ENCODE results near the gene HDAC1.

HDAC1 gene

DNA sequence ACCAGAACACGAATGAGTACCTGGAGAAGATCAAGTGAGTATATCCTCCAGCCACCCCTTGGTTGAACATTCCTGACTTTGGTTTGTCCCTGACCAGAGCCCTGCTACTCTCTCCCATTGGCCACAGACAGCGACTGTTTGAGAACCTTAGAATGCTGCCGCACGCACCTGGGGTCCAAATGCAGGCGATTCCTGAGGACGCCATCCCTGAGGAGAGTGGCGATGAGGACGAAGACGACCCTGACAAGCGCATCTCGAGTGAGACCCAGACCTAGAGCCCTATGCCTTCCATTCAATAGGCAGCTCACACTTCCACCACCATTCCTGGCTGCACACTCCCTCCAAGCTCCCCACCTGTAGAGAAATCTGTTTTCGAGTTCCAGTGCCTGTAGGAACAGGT lies 39.7 kb downstream of the HDAC1 start:
- DNase-seq: no peak

GRCh38 chr1:32332290-32333079 lies 40.6 kb downstream of the HDAC1 start:
- no peak for DNase-seq

- no peak for DNase-seq
Measured at GRCh38 chr1:32333251-32333963, 41.5 kb downstream of the HDAC1 start.

- no peak for DNase-seq
Measured at GRCh38 chr1:32334274-32334861, 42.5 kb downstream of the HDAC1 start.

- no peak for DNase-seq
Measured at GRCh38 chr1:32334864-32335534, 43.1 kb downstream of the HDAC1 start.

DNA sequence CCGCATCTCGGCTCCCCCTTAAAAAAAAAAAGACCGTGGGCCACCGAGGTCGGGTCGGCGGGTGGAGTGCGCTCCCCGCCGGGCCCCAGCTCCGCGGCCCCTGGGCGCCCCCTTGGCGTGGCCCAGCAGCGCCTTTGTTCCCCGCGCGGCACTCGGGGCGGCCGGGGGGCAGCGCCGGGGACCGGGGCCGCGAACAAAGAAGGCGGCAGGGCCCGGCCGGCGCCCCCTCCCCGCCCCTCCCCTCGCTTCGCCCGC lies 43.6 kb downstream of the HDAC1 start:
- DNase-seq: no peak

GRCh38 chr1:32335790-32336590 lies 44.1 kb downstream of the HDAC1 start, which contains the start of gene MARCKSL1:
TSS of gene MARCKSL1 (minus strand) at chr1:32336233. CDS start at chr1:32336033, 200 bp downstream.
- DNase-seq: peak; percentile 66

- DNase-seq: no peak
Measured at GRCh38 chr1:32336591-32336932, 44.7 kb downstream of the HDAC1 start.

DNA sequence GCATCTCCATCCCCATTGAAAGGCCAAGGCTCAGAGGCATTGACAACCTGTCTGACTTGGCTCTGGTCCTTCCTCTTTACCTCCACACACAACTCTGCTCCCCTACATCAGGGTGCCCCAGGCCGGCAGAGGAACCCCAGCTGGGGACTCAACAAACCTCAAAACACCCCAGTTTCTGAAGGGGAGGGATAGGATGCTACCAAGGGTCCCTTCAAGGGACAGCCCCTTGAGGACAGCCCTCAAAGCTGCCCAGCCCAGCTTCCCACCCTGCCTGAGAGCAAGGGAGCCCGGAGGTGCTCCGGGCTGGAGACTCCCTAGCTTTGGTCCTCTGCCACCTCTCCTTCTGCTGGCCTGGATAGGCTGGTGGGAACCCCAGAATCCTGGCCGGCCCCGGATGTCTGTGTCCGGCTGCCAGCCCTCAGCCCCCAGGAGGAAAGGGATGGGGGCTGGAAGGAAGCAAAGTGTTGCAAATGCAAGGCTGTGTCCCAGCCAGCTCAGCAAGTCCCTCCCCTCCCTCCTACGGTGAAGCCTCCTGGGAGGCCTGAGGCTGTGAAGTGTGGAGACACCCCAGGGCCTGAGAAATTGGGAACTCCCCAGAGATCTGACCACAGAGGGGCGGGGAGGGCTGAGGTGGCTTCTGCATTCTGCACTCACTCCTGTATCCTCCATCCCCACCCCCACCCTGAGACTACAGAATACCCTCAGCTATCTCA lies 45.2 kb downstream of the HDAC1 start:
- DNase-seq: no peak

DNA sequence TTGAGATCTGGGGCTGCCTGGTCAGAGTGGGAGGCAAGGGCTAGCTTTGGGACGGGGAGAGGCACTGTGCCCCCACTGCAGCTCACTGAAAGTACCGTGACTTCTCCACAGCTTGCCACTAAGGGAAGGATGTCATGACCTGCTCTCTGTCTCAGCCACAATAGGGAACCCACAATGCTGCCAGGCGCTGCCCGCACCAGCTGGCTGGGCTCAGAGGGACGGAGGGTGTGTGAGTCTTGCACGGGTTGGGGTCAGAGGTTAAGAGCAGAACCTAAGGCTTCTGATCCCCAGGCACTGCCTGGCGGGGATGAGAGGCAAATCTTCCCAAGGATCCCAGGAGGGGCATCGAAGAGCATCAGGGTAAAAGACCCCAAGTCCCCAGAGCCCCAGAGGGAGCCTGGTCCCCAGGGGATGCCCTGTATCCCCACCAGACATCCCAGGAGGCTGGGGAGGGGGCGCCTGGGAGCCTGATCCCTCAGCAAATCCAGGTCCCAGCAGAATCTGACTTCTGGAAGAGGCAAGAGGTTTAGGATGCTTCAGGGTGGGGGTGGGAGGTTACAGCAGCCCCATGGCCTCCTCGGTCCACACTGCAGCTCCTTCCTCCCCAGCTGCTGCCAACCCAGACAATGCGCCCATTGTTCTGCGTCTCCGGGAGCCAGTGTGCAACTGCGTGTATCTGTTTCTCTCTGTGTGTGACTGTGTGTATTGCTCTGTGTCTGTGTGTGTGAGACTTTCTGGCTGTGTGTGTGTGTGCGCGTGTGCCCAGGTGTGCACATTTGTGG lies 46.2 kb downstream of the HDAC1 start:
- DNase-seq: no peak

- no peak for DNase-seq
Measured at GRCh38 chr1:32338637-32339145, 46.8 kb downstream of the HDAC1 start.

DNA sequence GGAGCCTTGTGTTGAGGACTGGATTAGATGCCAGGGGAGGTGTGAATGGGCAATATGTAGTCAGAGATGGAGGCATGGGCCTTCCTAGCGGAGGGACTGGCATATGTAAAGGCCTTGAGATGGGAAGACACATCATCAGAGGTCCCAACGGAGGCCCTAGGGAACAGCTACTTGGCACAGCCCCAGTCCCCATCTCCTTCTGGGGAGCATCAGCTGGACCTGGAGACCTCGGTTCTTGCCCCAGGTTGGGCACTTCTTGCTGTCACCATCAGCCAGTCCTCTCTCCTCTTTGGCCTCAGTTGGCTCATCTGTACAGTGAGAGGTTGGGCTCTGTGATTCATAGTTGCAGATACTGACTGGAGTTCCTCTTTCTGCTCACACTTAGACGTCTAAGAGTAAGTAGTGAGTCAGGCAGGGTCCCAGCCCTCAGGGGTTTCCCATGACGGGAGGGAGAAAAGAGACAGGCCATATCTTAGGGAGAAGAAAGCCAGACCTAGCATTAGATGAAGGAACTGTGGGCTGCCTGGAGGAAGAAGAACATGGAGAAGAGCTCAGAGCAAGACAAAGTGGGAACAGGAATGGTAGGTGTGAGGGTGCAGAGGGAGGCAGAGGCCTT lies 47.6 kb downstream of the HDAC1 start:
- no peak for DNase-seq

GRCh38 chr1:32341186-32341757 lies 49.4 kb downstream of the HDAC1 start:
- DNase-seq: no peak

DNA sequence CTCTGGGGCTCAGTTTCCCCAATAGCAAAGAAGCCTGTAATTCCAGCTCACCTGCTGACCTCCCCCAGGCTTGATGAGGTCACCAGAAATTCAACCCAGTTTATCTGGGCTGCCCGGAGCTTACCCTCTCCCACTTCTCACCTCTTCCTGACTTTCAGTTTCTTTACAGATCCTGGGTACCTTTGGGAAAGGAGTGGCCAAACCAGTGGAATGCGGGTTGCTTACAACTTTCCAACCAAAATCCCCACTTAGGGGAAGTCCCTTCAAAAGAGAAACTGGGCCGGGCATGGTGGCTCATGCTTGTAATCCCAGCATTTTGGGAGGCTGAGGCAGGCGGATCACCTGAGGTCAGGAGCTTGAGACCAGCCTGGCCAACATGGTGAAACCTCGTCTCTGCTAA lies 50.1 kb downstream of the HDAC1 start:
- no peak for DNase-seq

- no peak for DNase-seq
Measured at GRCh38 chr1:32342704-32343103, 50.8 kb downstream of the HDAC1 start.

GRCh38 chr1:32345289-32345827 lies 53.5 kb downstream of the HDAC1 start:
- no peak for DNase-seq

GRCh38 chr1:32346532-32347157 lies 54.8 kb downstream of the HDAC1 start:
- DNase-seq: no peak

DNA sequence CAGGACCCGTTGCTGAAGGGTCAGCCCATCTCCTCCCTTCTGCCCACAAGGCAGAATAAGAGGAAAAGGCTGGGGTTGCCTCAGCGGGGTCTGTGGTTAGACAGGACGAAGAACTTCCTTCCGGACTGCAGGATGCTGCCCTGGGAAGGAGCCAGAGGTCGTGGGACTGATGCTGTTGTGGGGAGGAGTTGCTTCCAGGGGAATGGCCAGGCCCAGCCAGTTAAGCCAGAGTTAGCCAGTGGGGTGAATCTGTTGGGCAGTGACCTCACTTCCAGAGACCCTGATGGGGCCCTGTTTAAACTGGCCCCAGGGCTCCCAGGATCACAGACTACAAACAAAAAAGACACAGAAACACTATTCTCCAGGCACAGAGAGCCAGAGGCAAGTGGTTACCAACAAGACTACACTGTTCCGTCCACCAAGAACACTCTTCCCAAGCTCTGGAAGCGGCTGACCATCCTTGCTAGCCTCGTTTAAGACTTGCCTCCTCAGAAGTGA lies 57.4 kb downstream of the HDAC1 start:
- no peak for DNase-seq

GRCh38 chr1:32350785-32351398 lies 59.0 kb downstream of the HDAC1 start:
- DNase-seq: no peak
